ENCODE results near the gene NKD2.

Gene NKD2

GRCh38 chr5:1016476-1016875 lies 7.9 kb downstream of the NKD2 start:
- no peak for TF ChIP-seq CTCF (IDR thresholded peaks at IDR 0.05; ENCODE audit: insufficient read depth, low read depth, low read length, missing control alignments)
- no peak for DNase-seq (ENCODE audit: low read depth)

GRCh38 chr5:1017056-1017455 lies 8.5 kb downstream of the NKD2 start:
- no peak for DNase-seq (ENCODE audit: low read depth)
- no peak overlapping the region for H3K4me3 ChIP-seq (ENCODE audit: low read length)
- TF ChIP-seq CTCF (IDR thresholded peaks at IDR 0.05; ENCODE audit: insufficient read depth, low read depth, low read length, missing control alignments), result no peak

More at GRCh38 chr5:1016476-1016875, 7.9 kb downstream of the NKD2 start:
- H3K4me3 ChIP-seq (ENCODE audit: low read length), result no peak overlapping the region

GRCh38 chr5:1017691-1018455 lies 9.3 kb downstream of the NKD2 start:
- no peak overlapping the region for H3K4me3 ChIP-seq (ENCODE audit: low read length)
- DNase-seq (ENCODE audit: low read depth), result no peak
- no peak for TF ChIP-seq CTCF (IDR thresholded peaks at IDR 0.05; ENCODE audit: insufficient read depth, low read depth, low read length, missing control alignments)

GRCh38 chr5:1018596-1018995 lies 10.0 kb downstream of the NKD2 start:
- TF ChIP-seq CTCF (IDR thresholded peaks at IDR 0.05; ENCODE audit: insufficient read depth, low read depth, low read length, missing control alignments), result no peak
- DNase-seq (ENCODE audit: low read depth), result no peak
- H3K4me3 ChIP-seq (ENCODE audit: low read length), result no peak overlapping the region

GRCh38 chr5:1019001-1019905 lies 10.7 kb downstream of the NKD2 start:
- no peak for TF ChIP-seq CTCF (IDR thresholded peaks at IDR 0.05; ENCODE audit: insufficient read depth, low read depth, low read length, missing control alignments)
- no peak overlapping the region for H3K4me3 ChIP-seq (ENCODE audit: low read length)
- DNase-seq (ENCODE audit: low read depth), result no peak

- H3K4me3 ChIP-seq (ENCODE audit: low read length), result no peak overlapping the region
- TF ChIP-seq CTCF (IDR thresholded peaks at IDR 0.05; ENCODE audit: insufficient read depth, low read depth, low read length, missing control alignments), result no peak
- no peak for DNase-seq (ENCODE audit: low read depth)
These were observed 11.9 kb downstream of the NKD2 start for GRCh38 chr5:1020452-1020961.

Data from epithelial cell of esophagus (primary cell).